SKM-1 treated with dmso at 0.1 percent for 144 hours (cell line): ENCODE data around the gene OR2F2.

Source experiments
- DNase-seq: peaks from one replicate; lab custom pipeline; 2025; ENCODE audit not compliant: unreplicated experiment; lab: John Stamatoyannopoulos, UW

OR2F2 gene

DNA sequence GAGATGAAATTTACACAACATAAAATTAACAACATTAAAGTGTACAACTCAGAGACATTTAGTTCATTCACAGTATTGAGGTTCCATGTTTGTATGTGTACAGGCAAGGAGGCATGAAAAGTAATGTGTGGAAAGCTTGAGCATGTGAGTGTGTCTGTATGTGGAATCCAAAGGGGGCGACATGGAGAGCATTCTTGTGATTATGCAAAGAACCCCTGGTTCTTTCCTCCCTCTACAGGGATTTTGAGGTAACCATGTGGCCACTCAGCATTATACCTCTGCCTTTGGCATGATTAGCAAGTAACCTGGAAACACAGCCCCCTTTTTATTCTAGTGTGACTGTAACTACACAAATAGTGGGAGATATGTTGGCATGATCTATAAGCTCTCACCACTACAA lies 40.6 kb downstream of the OR2F2 start:
- DNase-seq = no peak

DNA sequence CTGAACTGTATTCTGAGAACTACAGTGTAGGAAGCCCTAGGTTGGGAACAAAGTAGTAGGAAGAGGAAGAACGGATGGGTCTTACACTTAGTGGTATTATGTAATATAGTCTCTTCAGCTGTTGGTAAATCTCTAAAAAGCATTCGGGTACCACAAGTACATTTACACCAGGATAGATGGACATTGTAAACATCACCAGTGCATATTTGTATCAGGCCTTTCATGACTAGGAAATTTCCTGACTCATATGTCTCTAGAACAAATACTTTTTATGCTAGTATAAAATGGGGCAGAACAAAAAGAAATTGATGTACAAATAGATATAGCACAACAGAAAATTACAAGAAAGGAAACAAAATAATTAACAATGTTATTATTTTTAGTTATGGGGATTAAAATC lies 43.6 kb downstream of the OR2F2 start:
- DNase-seq = no peak

DNA sequence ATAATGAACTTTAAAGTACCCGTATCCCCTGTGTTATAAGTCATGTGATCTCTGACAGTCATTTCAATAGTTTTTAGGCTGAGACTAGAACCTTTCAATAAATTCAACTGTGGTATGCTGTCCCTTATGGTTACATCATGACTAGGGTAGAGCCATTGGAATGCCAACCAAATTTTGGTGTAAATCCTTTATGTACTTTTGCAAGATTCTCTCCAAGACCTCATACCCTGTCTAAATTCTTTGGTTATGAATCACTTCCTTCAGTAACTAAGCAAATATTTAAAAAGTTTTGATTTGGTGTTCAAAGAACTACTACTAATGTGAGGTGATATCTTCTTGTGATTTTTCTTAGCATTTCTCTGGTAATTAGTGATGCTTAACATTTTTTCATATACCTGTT lies 44.3 kb downstream of the OR2F2 start:
- DNase-seq = no peak

DNA sequence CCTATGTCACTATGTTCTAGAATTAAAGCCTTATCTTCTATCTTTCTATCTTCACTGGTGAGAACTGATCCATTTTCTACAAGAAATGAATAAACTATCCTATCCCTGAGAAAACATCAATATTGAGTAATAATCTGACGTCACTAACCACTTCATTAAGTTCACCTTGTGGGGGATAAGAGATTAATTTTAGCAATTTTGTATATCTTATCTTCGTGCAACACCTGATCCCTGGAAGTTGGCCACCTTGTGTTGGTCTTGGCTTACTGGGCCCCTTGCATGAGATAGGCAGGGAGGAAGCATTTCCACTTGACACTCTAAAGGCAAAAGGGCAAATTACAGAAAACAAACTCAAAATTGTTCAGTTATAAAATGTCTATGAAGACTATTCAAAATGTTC lies 45.0 kb downstream of the OR2F2 start:
- no peak for DNase-seq

DNA sequence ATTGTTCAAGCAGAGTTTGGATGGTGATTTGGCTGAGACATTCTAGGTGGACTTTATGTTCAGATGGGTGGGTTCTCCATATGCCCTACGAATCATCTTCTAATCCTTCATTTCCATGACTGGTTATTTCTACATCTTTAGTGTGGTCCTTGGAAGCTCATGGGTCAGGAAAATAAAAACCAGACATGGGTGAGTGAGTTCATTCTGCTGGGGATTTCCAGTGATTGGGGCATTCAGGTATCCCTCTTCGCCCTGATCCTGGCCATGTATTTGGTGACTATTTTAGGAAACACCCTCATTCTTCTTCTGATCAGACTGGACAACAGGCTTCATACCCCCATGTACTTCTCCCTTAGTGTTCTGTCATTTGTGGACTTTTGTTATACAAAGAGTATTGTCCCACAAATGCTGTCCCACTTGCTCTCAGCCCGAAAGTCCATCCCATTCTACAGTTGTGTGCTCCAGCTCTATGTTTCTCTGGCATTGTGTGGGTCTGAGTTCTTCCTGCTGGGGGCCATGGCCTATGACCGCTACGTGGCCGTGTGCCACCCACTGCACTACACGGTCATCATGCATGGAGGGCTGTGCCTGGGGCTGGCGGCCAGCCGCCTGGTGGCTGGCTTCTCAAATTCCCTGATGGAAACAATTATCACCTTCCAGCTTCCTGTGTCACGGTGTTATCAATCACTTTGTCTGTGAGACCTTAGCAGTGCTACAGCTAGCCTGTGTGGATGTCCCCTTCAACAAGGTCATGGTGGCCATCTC lies 45.9 kb downstream of the OR2F2 start:
- no peak for DNase-seq

- DNase-seq = no peak
Observed at GRCh38 chr7:143983960-143984359, 48.9 kb downstream of the OR2F2 start.
